Erythroblast (primary cell): ENCODE data around the gene TMLHE.
"Not testable (repeated sequence)": the region's sequence is repeated elsewhere in the genome, so short reads cannot be mapped to it uniquely, and the experiment has no call there.

Source experiments
- GATA1 ChIP-seq: IDR thresholded peaks from 2 replicates; pipeline ENCODE4 v1.6.1; 2011; ENCODE audit warnings: low read depth, mild to moderate bottlenecking, control low read depth, low read length, moderate library complexity
- POLR2A ChIP-seq: IDR thresholded peaks from 2 replicates; pipeline ENCODE4 v1.6.1; 2011; ENCODE audit warnings: mild to moderate bottlenecking, low read length

DNA sequence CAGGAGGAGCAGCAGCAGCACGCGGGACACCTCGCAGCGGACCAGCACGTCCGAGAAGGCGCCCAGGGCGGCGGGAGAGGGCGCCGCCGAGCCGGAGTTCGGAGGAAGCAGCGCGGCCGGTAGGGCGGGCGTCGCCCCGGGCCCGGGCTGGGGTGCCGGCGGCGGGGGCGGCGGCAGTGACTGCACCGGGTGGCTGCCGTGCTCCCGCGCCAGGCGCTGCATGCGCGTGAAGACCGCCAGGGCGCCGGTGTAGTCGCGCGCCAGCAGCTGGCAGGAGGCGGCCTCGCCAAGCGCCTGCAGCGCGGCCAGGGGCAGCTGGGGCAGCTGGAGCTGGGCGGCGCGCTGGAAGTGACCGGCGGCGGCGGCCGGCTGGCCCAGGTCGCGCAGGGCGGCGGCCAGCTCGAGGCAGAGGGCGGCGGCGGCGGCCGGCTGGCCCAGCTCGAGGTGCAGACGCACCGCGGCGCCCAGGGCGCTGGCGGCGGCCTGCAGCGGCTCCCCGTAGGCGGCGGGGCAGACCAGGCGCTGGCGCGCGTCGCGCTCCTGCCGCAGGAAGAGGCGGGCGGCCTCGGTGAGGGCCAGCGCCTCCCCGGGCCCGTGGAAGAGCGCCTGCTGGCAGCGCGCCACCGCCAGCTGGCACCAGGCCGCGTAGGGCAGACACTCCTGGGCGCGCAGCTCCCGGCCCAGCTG lies 154.8 kb downstream of the TMLHE start:
- TF ChIP-seq POLR2A, GATA1: not testable (repeated sequence)
